ENCODE measurements around the gene UNC119.

DNA sequence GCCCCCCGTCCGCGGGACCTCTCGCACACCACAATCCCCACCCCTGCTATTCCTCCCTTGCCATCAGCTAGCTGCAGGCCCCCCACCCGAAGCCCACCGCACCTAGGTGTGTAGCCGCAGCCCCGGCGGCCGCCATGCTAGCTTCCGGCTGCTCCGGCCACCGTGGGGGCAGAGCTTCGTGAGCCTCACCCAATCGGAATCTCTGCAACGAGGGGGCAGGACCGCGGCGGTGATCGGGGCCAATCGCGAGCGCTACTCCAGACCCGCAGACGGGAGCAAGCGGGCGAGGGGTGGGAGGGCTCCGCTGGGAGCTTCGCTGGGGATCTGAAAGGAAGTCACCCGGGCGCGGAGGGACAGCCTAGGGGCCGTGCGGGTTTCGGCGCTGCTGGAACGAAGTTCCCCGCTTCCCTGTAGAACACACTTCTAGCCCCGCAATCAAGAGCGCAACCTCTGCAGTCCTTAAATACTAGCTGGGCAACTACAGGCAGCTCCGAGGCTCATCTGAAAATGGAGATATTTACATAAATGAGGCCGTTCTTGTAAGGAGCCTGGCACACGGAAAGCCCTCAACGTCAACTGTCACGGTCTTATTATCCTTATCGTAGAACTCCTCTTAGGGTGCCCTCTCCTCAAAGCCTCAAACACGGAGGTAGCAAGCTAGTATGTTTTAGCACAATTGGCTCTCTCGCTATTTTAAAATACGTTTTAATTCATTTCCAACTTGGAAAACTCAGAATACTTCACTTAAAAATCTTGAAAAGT, 19.1 kb upstream of the UNC119 start, which contains the start of gene PIGS:
- TF ChIP-seq SUZ12 (IDR thresholded peaks at IDR 0.05; ENCODE audit: extremely low read depth, insufficient read depth, insufficient read length) = no peak
- TF ChIP-seq YY1 (IDR thresholded peaks at IDR 0.05; ENCODE audit: insufficient read depth, insufficient read length) = peak; percentile 54
